Liver (tissue), 9 donors: ENCODE results near the gene EIF4G3. TPM values are rescaled to one million over a fixed set of nuclear protein-coding genes. Genes with fewer than 3 reads are reported as not detected.

ENCODE experiments used
- DNase-seq: peaks from one replicate; pipeline ENCODE4 v3.0.0-alpha.2; 2017; ENCODE audit warnings: low spot score
- H3K27ac ChIP-seq, 2 donors: one replicate each; pipeline ENCODE4 v1.7.0; 2013; ENCODE audit warnings: inconsistent platforms in 2 of 2, low read length in 2 of 2, control low read depth in 1 of 2, low read depth in 1 of 2, mild to moderate bottlenecking in 1 of 2
- H3K27me3 ChIP-seq, 4 donors: one replicate each; pipeline versions ENCODE4 v1.6.1 to v1.7.0; 2013; ENCODE audit warnings: low read length in 3 of 4, inconsistent platforms in 1 of 4, mild to moderate bottlenecking in 1 of 4, moderate library complexity in 1 of 4; ENCODE audit not compliant: control insufficient read depth in 4 of 4, insufficient read depth in 4 of 4
- H3K36me3 ChIP-seq, 4 donors: one replicate each; pipeline versions ENCODE4 v1.6.1 to v1.7.0; 2013; ENCODE audit warnings: low read length in 3 of 4, mild to moderate bottlenecking in 3 of 4, low read depth in 1 of 4, moderate library complexity in 1 of 4; ENCODE audit not compliant: control insufficient read depth in 4 of 4, insufficient read depth in 3 of 4
- H3K4me1 ChIP-seq, 4 donors: one replicate each; pipeline versions ENCODE4 v1.6.1 to v1.7.0; 2013; ENCODE audit warnings: low read length in 3 of 4, mild to moderate bottlenecking in 3 of 4, moderate library complexity in 1 of 4; ENCODE audit not compliant: control insufficient read depth in 4 of 4, insufficient read depth in 4 of 4
- H3K4me3 ChIP-seq, 3 donors: one replicate each; pipeline versions ENCODE4 v1.6.1 to v1.7.0; 2013; ENCODE audit warnings: low read length in 3 of 3, control low read depth in 1 of 3, low read depth in 1 of 3, mild to moderate bottlenecking in 1 of 3
- H3K9ac ChIP-seq, 2 donors: one replicate each; pipeline ENCODE4 v1.7.0; 2013; ENCODE audit warnings: low read length in 2 of 2, mild to moderate bottlenecking in 2 of 2, moderate library complexity in 2 of 2, control low read depth in 1 of 2, low read depth in 1 of 2
- H3K9me3 ChIP-seq, 4 donors: one replicate each; pipeline versions ENCODE4 v1.6.1 to v1.7.0; 2013; ENCODE audit warnings: low read length in 3 of 4; ENCODE audit not compliant: control insufficient read depth in 4 of 4
- EGR1 ChIP-seq, 2 donors: IDR thresholded peaks; 2 replicates each; pipeline ENCODE4 v1.6.1; 2016 to 2018; ENCODE audit warnings: antibody characterized with exemption in 2 of 2, low read depth in 2 of 2
- FOXA1 ChIP-seq: IDR thresholded peaks from 2 replicates; pipeline ENCODE4 v1.6.1; 2016; ENCODE audit warnings: antibody characterized with exemption
- FOXA2 ChIP-seq: IDR thresholded peaks from 2 replicates; pipeline ENCODE4 v1.6.1; 2016; ENCODE audit warnings: antibody characterized with exemption
- GABPA ChIP-seq, 2 donors: IDR thresholded peaks in 1 of 2; conservative IDR thresholded peaks in 1 of 2; 2 replicates each; pipeline ENCODE4 v1.6.1; 2016; ENCODE audit warnings: antibody characterized with exemption in 2 of 2, mild to moderate bottlenecking in 1 of 2, moderate library complexity in 1 of 2
- HNF4A ChIP-seq, 2 donors: conservative IDR thresholded peaks; 2 replicates each; pipeline ENCODE4 v1.6.1; 2016; ENCODE audit warnings: antibody characterized with exemption in 2 of 2, mild to moderate bottlenecking in 2 of 2
- HNF4G ChIP-seq: IDR thresholded peaks from 2 replicates; pipeline ENCODE4 v1.6.1; 2016; ENCODE audit warnings: antibody characterized with exemption
- JUND ChIP-seq, 2 donors: IDR thresholded peaks; 2 replicates each; pipeline ENCODE4 v1.6.1; 2016; ENCODE audit warnings: antibody characterized with exemption in 2 of 2
- MAX ChIP-seq: IDR thresholded peaks from 2 replicates; pipeline ENCODE4 v1.6.1; 2016; ENCODE audit warnings: antibody characterized with exemption
- NR2F2 ChIP-seq: IDR thresholded peaks from 2 replicates; pipeline ENCODE4 v1.6.1; 2016; ENCODE audit warnings: antibody characterized with exemption
- RAD21 ChIP-seq, 2 donors: IDR thresholded peaks; 2 replicates each; pipeline ENCODE4 v1.6.1; 2016; ENCODE audit warnings: antibody characterized with exemption in 2 of 2, mild to moderate bottlenecking in 2 of 2
- SP1 ChIP-seq: IDR thresholded peaks from 2 replicates; pipeline ENCODE4 v1.6.1; 2018; ENCODE audit warnings: antibody characterized with exemption, mild to moderate bottlenecking
- TAF1 ChIP-seq: conservative IDR thresholded peaks from 2 replicates; pipeline ENCODE4 v1.6.1; 2016; ENCODE audit warnings: antibody characterized with exemption, mild to moderate bottlenecking
- YY1 ChIP-seq: IDR thresholded peaks from 2 replicates; pipeline ENCODE4 v1.6.1; 2016; ENCODE audit warnings: antibody characterized with exemption, mild to moderate bottlenecking
- ZBTB33 ChIP-seq: IDR thresholded peaks from 2 replicates; pipeline ENCODE4 v1.6.1; 2016; ENCODE audit warnings: antibody characterized with exemption
- WGBS: extraction: QIAGEN DNeasy Blood & Tissue Kit; methylation state at CpG from one replicate; pipeline ENCODE4 v1.1.7; 2013; 5-methylcytosine and 5-hydroxymethylcytosine counted together
- polyA plus RNA-seq, 2 donors: library from polyadenylated mRNA; stranded (reverse) in 1 of 2; unstranded in 1 of 2; fragments of 200-250 nt in 1 of 2; fragments of >200 nt in 1 of 2; fragmentation: Nextera tagmentation in 1 of 2; extraction: Ambion mirVana in 1 of 2; gene quantifications; one replicate each; pipeline versions ENCODE4 v1.2.1 to v1.2.3, GENCODE V29; 2013 to 2015
- total RNA-seq, 2 donors: library from RNA; depleted of rRNA; stranded (reverse); fragments of >200 nt; gene quantifications; one replicate each; pipeline ENCODE4 v1.2.3, GENCODE V29; 2014
- TF ChIP-seq, protein P1 (sequence below): IDR thresholded peaks from 2 replicates; pipeline ENCODE4 v1.6.1; 2016; ENCODE audit warnings: antibody characterized with exemption
- TF ChIP-seq, protein P2 (sequence below): IDR thresholded peaks from 2 replicates; pipeline ENCODE4 v1.6.1; 2016; ENCODE audit warnings: antibody characterized with exemption, mild to moderate bottlenecking
- donor health status: healthy.
- donor health status: healthy.
- donor health status: healthy.
- donor health status: healthy.
- donor health status: healthy.

The EIF4G3 gene
- total and polyA plus RNA-seq, 4 donors = 7.6 to 22.8 (median 11.7) TPM

DNA sequence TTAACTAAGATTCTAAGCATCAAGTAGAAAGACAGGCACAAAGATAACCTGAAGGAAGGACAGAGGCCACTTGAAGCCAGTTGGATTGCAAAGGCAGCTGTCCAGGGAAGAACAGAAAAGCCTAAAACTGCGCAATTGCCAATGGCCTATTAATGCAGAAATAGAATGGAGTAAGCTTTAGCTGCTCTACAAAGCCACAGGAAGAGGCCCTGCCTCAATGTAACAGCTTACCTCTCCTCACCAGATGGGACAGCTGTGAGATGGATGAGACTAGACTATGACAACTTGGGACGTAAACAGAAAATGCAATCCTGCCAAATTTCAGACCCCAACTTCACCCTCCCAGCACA is 176.5 kb downstream of the EIF4G3 start (continued):
- TF ChIP-seq YY1 (no peak), FOXA2 (no peak), FOXA1 (no peak), TAF1 (no peak)

- TF ChIP-seq GABPA (IDR thresholded peaks at IDR 0.05 in 1 of 2, conservative IDR thresholded peaks at IDR 0.05 in 1 of 2) = no peak
- no peak for TF ChIP-seq SP1
- TF ChIP-seq, protein P1, sequence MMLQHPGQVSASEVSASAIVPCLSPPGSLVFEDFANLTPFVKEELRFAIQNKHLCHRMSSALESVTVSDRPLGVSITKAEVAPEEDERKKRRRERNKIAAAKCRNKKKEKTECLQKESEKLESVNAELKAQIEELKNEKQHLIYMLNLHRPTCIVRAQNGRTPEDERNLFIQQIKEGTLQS = no peak
- TF ChIP-seq HNF4G = no peak
- TF ChIP-seq NR2F2 = no peak
- TF ChIP-seq FOXA2 = no peak
- no peak for TF ChIP-seq YY1
- TF ChIP-seq, protein P2, sequence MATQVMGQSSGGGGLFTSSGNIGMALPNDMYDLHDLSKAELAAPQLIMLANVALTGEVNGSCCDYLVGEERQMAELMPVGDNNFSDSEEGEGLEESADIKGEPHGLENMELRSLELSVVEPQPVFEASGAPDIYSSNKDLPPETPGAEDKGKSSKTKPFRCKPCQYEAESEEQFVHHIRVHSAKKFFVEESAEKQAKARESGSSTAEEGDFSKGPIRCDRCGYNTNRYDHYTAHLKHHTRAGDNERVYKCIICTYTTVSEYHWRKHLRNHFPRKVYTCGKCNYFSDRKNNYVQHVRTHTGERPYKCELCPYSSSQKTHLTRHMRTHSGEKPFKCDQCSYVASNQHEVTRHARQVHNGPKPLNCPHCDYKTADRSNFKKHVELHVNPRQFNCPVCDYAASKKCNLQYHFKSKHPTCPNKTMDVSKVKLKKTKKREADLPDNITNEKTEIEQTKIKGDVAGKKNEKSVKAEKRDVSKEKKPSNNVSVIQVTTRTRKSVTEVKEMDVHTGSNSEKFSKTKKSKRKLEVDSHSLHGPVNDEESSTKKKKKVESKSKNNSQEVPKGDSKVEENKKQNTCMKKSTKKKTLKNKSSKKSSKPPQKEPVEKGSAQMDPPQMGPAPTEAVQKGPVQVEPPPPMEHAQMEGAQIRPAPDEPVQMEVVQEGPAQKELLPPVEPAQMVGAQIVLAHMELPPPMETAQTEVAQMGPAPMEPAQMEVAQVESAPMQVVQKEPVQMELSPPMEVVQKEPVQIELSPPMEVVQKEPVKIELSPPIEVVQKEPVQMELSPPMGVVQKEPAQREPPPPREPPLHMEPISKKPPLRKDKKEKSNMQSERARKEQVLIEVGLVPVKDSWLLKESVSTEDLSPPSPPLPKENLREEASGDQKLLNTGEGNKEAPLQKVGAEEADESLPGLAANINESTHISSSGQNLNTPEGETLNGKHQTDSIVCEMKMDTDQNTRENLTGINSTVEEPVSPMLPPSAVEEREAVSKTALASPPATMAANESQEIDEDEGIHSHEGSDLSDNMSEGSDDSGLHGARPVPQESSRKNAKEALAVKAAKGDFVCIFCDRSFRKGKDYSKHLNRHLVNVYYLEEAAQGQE = no peak
- Histone ChIP-seq H3K36me3 (no peaks in the 10 kb centered on the region), H3K4me3 (no peak overlapping the region), H3K9ac (no peak overlapping the region), H3K4me1 (peaks cover 0 to 2% (median 0%) of the 10 kb centered on the region in 4 donors), H3K9me3 (no peaks in the 10 kb centered on the region), H3K27ac (no peak overlapping the region), H3K27me3 (no peaks in the 10 kb centered on the region)
- WGBS = 91% methylated on average over 4 of the region's 4 CpGs
- no peak for DNase-seq
Measured at GRCh38 chr1:20999525-21000244, 177.0 kb downstream of the EIF4G3 start.

- H3K4me3 ChIP-seq = no peak overlapping the region
- H3K9me3 ChIP-seq = no peaks in the 10 kb centered on the region
- H3K36me3 ChIP-seq = no peaks in the 10 kb centered on the region
- H3K9ac ChIP-seq = no peak overlapping the region
- H3K27me3 ChIP-seq = no peaks in the 10 kb centered on the region
- H3K4me1 ChIP-seq = peaks cover 0 to 2% (median 0%) of the 10 kb centered on the region in 4 donors
- H3K27ac ChIP-seq = no peak overlapping the region
- DNase-seq = no peak
- TF ChIP-seq YY1 (no peak), JUND (IDR thresholded peaks at IDR 0.05) (no peak), NR2F2 (no peak), MAX (no peak), GABPA (IDR thresholded peaks at IDR 0.05 in 1 of 2, conservative IDR thresholded peaks at IDR 0.05 in 1 of 2) (no peak), ZBTB33 (no peak), EGR1 (IDR thresholded peaks at IDR 0.05; ENCODE audit: low read depth in 2 of 2) (no peak), SP1 (no peak), RAD21 (IDR thresholded peaks at IDR 0.05) (no peak), HNF4A (conservative IDR thresholded peaks at IDR 0.05) (no peak), HNF4G (no peak), FOXA1 (no peak)
Measured at GRCh38 chr1:20998826-20999225, 177.9 kb downstream of the EIF4G3 start.
